AG04450 (cell line): ENCODE results near the gene OLFML3. TPM values are rescaled to one million over a fixed set of nuclear protein-coding genes. Genes with fewer than 3 reads are reported as not detected.
"Not testable (repeated sequence)": the region's sequence is repeated elsewhere in the genome, so short reads cannot be mapped to it uniquely, and the experiment has no call there.

ENCODE experiments used
- CTCF ChIA-PET: fragments of 300-600, 350-600 bp; formaldehyde crosslinking; extraction: SDS; loops from one replicate; lab custom pipeline; 2022; ENCODE audit warnings: antibody characterized with exemption, inconsistent platforms; lab: Charles Lee
- POLR2A ChIA-PET: fragments of 350-600 bp; formaldehyde crosslinking; extraction: SDS; loops from one replicate; lab custom pipeline; 2021; ENCODE audit warnings: antibody characterized with exemption, inconsistent platforms; lab: Yijun Ruan, JAX
- DNase-seq: peaks from one replicate; pipeline ENCODE4 v3.0.0-alpha.2; 2011; ENCODE audit warnings: low read depth, low spot score
- H3K27ac ChIP-seq: one replicate; pipeline ENCODE4 v1.5.1; 2012; ENCODE audit warnings: low read depth, low read length, control low read depth
- H3K27me3 ChIP-seq: one replicate; pipeline ENCODE4 v1.6.0; 2012; ENCODE audit warnings: low read length; ENCODE audit not compliant: control insufficient read depth, insufficient read depth
- H3K4me3 ChIP-seq: 2 replicates; pipeline ENCODE4 v1.5.1; 2011; ENCODE audit warnings: mild to moderate bottlenecking, low read depth, low read length, control low read depth
- H3K9me3 ChIP-seq: 2 replicates; pipeline ENCODE4 v1.5.1; 2012; ENCODE audit warnings: low read length; ENCODE audit not compliant: control insufficient read depth, insufficient read depth
- polyA plus RNA-seq: library from polyadenylated mRNA; depleted of rRNA; stranded (reverse); fragments of >200 nt; gene quantifications from 2 replicates; pipeline ENCODE4 v1.2.3, GENCODE V29; 2011
- TF ChIP-seq, protein P1 (sequence below): IDR thresholded peaks from 2 replicates; pipeline ENCODE4 v1.5.1; 2011; ENCODE audit warnings: low read depth, low read length, control low read depth, inconsistent platforms

The OLFML3 gene
- polyA plus RNA-seq, 1 experiment = 90.3 TPM

GRCh38 chr1:113947388-113948107 lies 31.7 kb upstream of the OLFML3 start:
- CTCF ChIA-PET = interaction anchor here (0.6 to 2.7 kb wide), 9 partner anchors 9 to 112 kb away, joined by 3 to 12 read pairs (median 4); partner anchors contain the start of gene OLFML3
- DNase-seq = no peak
- H3K4me3 ChIP-seq = no peak overlapping the region
- TF ChIP-seq, protein P1, sequence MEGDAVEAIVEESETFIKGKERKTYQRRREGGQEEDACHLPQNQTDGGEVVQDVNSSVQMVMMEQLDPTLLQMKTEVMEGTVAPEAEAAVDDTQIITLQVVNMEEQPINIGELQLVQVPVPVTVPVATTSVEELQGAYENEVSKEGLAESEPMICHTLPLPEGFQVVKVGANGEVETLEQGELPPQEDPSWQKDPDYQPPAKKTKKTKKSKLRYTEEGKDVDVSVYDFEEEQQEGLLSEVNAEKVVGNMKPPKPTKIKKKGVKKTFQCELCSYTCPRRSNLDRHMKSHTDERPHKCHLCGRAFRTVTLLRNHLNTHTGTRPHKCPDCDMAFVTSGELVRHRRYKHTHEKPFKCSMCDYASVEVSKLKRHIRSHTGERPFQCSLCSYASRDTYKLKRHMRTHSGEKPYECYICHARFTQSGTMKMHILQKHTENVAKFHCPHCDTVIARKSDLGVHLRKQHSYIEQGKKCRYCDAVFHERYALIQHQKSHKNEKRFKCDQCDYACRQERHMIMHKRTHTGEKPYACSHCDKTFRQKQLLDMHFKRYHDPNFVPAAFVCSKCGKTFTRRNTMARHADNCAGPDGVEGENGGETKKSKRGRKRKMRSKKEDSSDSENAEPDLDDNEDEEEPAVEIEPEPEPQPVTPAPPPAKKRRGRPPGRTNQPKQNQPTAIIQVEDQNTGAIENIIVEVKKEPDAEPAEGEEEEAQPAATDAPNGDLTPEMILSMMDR = no peak
- H3K27me3 ChIP-seq = no peaks in the 10 kb centered on the region
- H3K9me3 ChIP-seq = no peaks in the 10 kb centered on the region
- POLR2A ChIA-PET = no interaction called here
- no peak overlapping the region for H3K27ac ChIP-seq

- H3K27ac ChIP-seq, H3K4me3 ChIP-seq, DNase-seq, H3K27me3 ChIP-seq, POLR2A ChIA-PET, H3K9me3 ChIP-seq: not testable (repeated sequence)
- CTCF ChIA-PET = interaction anchor here (0.6 to 1.7 kb wide), 7 partner anchors 9 to 875 kb away, joined by 3 to 6 read pairs (median 3); partner anchors contain the start of genes AP4B1 and LRIG2
Measured at GRCh38 chr1:113948151-113948550, 31.1 kb upstream of the OLFML3 start.

DNA sequence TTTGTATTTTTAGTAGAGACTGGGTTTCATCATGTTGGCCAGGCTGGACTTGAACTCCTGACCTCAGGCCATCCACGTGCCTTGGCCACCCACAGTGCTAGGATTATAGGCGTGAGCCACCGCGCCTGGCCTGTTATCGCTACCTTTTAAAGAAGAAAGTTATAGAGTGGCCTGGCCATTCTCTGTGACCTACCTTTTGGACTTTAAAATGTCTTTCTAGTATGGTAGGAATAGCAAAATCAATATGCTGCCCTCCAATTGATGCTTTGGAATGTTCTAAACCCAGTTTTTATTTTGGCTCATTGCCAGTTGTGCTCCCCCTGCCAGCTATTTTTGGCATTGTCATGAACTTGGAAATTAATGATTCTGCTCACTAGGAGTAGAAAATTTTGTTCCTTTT lies 30.3 kb upstream of the OLFML3 start:
- TF ChIP-seq, protein P1 = peak; percentile 45
- Histone ChIP-seq H3K27ac (no peak overlapping the region), H3K27me3 (no peaks in the 10 kb centered on the region), H3K9me3 (no peaks in the 10 kb centered on the region), H3K4me3 (no peak overlapping the region)
- POLR2A ChIA-PET = no interaction called here
- DNase-seq = no peak
- CTCF ChIA-PET = interaction anchor here (0.5 to 1.7 kb wide), 11 partner anchors 10 to 996 kb away, joined by 3 to 6 read pairs (median 4); partner anchors contain the start of genes AP4B1 and LRIG2

DNA sequence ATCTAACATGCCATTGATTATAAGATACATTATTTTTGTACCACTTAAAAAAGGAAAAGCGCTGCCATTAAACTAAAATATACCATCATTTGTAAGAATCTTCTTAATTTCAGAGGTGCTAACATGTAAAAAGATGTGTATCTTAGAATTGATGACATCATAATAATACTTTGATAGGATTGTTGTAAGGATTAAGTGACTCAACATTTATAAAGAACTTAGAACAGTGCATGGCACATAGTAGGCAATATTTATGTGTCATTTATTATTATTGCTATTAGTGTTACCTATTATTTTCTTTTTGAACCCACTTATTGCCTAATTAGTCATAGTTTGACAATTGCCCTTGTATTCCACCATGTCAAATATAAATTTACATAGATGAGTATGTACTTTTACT lies 28.4 kb upstream of the OLFML3 start:
- no peak for DNase-seq
- ChIA-PET POLR2A (no interaction called here), CTCF (interaction anchor here (0.6 kb wide), 2 partner anchors 20 to 21 kb away, joined by 3 read pairs; partner anchors contain the start of gene HIPK1)
- H3K9me3 ChIP-seq = no peaks in the 10 kb centered on the region
- no peak overlapping the region for H3K4me3 ChIP-seq
- TF ChIP-seq, protein P1 = no peak
- no peaks in the 10 kb centered on the region for H3K27me3 ChIP-seq
- H3K27ac ChIP-seq = no peak overlapping the region

DNA sequence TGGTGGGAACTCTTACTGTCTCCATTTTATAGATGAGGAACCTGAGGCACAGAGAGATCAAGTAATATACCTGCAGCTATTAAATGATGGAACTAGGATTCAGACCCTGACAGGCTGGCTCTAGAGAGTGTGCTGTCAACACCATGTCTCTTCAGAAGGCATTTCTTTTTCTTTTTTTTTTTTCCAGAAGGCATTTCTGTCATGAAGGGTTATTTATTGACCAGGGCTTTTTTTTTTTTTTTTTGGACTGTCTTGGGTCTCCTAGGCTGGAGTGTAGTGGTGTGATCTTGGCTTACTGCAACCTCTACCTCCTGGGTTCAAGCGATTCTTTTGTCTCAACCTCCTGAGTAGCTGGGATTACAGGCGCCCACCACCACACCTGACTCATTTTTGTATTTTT lies 27.6 kb upstream of the OLFML3 start:
- Histone ChIP-seq H3K27me3 (no peaks in the 10 kb centered on the region), H3K9me3 (no peaks in the 10 kb centered on the region), H3K27ac (no peak overlapping the region), H3K4me3 (no peak overlapping the region)
- POLR2A ChIA-PET = interaction anchor here (0.6 kb wide), 1 partner anchor 24 kb away, joined by 4 read pairs; no protein-coding TSS in a partner anchor
- TF ChIP-seq, protein P1 = no peak
- CTCF ChIA-PET = interaction anchor here (0.6 to 1.5 kb wide), 4 partner anchors 20 to 1229 kb away, joined by 3 read pairs; no protein-coding TSS in a partner anchor
- no peak for DNase-seq
